ENCODE data around the gene ANKMY2. TPM values are rescaled to one million over a fixed set of nuclear protein-coding genes. Genes with fewer than 3 reads are reported as not detected.

ANKMY2 gene
- total RNA-seq, 1 donor from 2014 or later: 68.5 TPM

DNA sequence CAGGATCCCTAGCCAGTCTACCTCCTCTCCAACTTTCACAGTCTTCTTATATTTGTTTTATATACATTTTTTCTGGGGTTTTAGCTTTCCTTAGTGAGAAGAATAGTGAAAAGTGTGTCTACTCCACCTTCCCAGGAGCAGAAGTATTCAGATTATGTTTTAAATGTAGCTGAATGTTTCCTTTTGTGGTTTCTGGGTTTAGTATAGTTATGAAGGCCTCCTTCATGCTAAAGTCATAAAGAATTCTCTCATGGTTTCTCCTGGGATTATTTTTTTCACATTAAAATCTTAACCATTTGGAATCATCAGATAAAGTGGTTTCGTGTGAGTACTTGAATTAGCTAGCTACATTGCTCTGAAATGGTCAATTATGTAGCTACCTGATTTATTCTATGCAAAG is 50.9 kb downstream of the ANKMY2 start:
- Histone ChIP-seq H3K36me3 (no peaks in the 10 kb centered on the region), H3K9me3 (ENCODE audit: low read depth) (no peaks in the 10 kb centered on the region), H3K4me2 (no peak overlapping the region), H3K4me3 (no peak overlapping the region), H3K4me1 (peaks cover 34% of the 10 kb centered on the region), H3K27me3 (no peaks in the 10 kb centered on the region), H3K79me2 (ENCODE audit: low read depth) (no peaks in the 10 kb centered on the region), H3K27ac (no peak overlapping the region), H3K9ac (no peak overlapping the region), H3F3A (ENCODE audit: low read depth) (peaks cover 18% of the 10 kb centered on the region), H4K20me1 (ENCODE audit: low read depth) (no peaks in the 10 kb centered on the region), H2AFZ (replicated peaks) (no peak overlapping the region)
- H3K27me3 Mint-ChIP-seq (ENCODE audit: insufficient read depth, low read depth): no peaks in the 10 kb centered on the region
- TF ChIP-seq, protein P1, sequence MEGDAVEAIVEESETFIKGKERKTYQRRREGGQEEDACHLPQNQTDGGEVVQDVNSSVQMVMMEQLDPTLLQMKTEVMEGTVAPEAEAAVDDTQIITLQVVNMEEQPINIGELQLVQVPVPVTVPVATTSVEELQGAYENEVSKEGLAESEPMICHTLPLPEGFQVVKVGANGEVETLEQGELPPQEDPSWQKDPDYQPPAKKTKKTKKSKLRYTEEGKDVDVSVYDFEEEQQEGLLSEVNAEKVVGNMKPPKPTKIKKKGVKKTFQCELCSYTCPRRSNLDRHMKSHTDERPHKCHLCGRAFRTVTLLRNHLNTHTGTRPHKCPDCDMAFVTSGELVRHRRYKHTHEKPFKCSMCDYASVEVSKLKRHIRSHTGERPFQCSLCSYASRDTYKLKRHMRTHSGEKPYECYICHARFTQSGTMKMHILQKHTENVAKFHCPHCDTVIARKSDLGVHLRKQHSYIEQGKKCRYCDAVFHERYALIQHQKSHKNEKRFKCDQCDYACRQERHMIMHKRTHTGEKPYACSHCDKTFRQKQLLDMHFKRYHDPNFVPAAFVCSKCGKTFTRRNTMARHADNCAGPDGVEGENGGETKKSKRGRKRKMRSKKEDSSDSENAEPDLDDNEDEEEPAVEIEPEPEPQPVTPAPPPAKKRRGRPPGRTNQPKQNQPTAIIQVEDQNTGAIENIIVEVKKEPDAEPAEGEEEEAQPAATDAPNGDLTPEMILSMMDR (IDR thresholded peaks at IDR 0.05): no peak
- TF ChIP-seq EZH2phosphoT487 (IDR thresholded peaks at IDR 0.05): no peak
- TF ChIP-seq EZH2 (IDR thresholded peaks at IDR 0.05): no peak
- H3K9me3 Mint-ChIP-seq: no peaks in the 10 kb centered on the region
- H3K4me3 Mint-ChIP-seq: no peak overlapping the region
- H3K36me3 Mint-ChIP-seq: peaks cover 8% of the 10 kb centered on the region
- no peaks in the 10 kb centered on the region for H3K4me1 Mint-ChIP-seq
- H3K27ac Mint-ChIP-seq: no peak overlapping the region
- DNase-seq (ENCODE audit: low spot score): no peak

DNA sequence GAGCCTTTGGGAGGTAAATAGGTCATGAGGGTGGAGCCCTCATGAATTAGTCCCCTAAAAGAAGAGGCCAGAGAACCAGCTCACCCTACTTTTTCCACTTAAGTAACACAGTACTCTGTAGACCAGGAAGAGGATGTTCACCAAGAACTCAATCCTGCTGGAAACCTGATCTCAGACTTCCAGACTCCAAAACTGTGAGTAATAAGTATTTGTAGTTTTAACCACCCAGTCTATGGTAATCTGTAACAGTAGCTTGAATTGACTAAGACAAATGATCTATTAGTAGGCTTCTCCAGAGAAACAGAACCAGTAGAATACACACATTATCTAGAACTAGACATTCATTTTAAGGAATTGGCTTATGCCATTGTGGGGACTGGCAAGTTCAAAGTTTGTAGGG is 51.5 kb downstream of the ANKMY2 start:
- H3K4me3 ChIP-seq: no peak overlapping the region
- H3K4me3 Mint-ChIP-seq: no peak overlapping the region
- DNase-seq (ENCODE audit: low spot score): no peak
- no peak overlapping the region for H3K27ac Mint-ChIP-seq
- TF ChIP-seq, protein P1 (IDR thresholded peaks at IDR 0.05): no peak
- no peak for TF ChIP-seq EZH2phosphoT487 (IDR thresholded peaks at IDR 0.05)
- no peak for TF ChIP-seq EZH2 (IDR thresholded peaks at IDR 0.05)
- H3K36me3 ChIP-seq: no peaks in the 10 kb centered on the region
- no peaks in the 10 kb centered on the region for H3K9me3 ChIP-seq (ENCODE audit: low read depth)
- H3K27ac ChIP-seq: no peak overlapping the region
- H3K36me3 Mint-ChIP-seq: peaks cover 4% of the 10 kb centered on the region
- H2AFZ ChIP-seq (replicated peaks): no peak overlapping the region
- H3K9me3 Mint-ChIP-seq: no peaks in the 10 kb centered on the region
- H4K20me1 ChIP-seq (ENCODE audit: low read depth): no peaks in the 10 kb centered on the region
- H3K79me2 ChIP-seq (ENCODE audit: low read depth): no peaks in the 10 kb centered on the region
- peaks cover 34% of the 10 kb centered on the region for H3K4me1 ChIP-seq
- H3K4me1 Mint-ChIP-seq: no peaks in the 10 kb centered on the region
- H3K4me2 ChIP-seq: no peak overlapping the region
- no peaks in the 10 kb centered on the region for H3K27me3 Mint-ChIP-seq (ENCODE audit: insufficient read depth, low read depth)
- H3F3A ChIP-seq (ENCODE audit: low read depth): peaks cover 18% of the 10 kb centered on the region
- H3K27me3 ChIP-seq: no peaks in the 10 kb centered on the region
- no peak overlapping the region for H3K9ac ChIP-seq

DNA sequence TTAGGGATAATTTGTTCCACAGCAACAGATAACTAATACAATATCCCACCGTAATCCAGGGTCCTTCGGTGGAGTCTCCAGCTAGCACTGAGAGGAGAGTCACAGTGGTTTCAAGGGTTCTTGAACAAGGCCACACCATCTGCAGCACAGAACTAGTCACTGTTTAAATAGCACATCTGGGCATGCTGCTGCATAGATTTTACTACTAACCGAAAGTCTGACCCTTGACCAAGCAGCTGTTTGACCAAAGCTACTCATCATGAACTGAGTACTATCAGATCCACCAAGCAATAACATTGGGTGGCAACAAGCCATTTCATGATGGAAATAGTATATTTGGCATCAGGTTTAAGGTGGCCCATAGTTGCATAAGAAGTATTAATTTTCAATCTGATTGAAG is 53.2 kb downstream of the ANKMY2 start:
- no peaks in the 10 kb centered on the region for H3K36me3 ChIP-seq
- peaks cover 3% of the 10 kb centered on the region for H3K4me1 Mint-ChIP-seq
- H3K4me2 ChIP-seq: no peak overlapping the region
- no peaks in the 10 kb centered on the region for H3K27me3 Mint-ChIP-seq (ENCODE audit: insufficient read depth, low read depth)
- no peak overlapping the region for H3K27ac Mint-ChIP-seq
- H3K4me3 Mint-ChIP-seq: no peak overlapping the region
- H3K9ac ChIP-seq: no peak overlapping the region
- H3K27ac ChIP-seq: no peak overlapping the region
- no peaks in the 10 kb centered on the region for H3K9me3 ChIP-seq (ENCODE audit: low read depth)
- H3K4me3 ChIP-seq: no peak overlapping the region
- H3F3A ChIP-seq (ENCODE audit: low read depth): peaks cover 16% of the 10 kb centered on the region
- no peaks in the 10 kb centered on the region for H3K27me3 ChIP-seq
- no peaks in the 10 kb centered on the region for H3K79me2 ChIP-seq (ENCODE audit: low read depth)
- no peaks in the 10 kb centered on the region for H3K9me3 Mint-ChIP-seq
- no peaks in the 10 kb centered on the region for H4K20me1 ChIP-seq (ENCODE audit: low read depth)
- no peak overlapping the region for H2AFZ ChIP-seq (replicated peaks)
- peaks cover 27% of the 10 kb centered on the region for H3K4me1 ChIP-seq
- H3K36me3 Mint-ChIP-seq: no peaks in the 10 kb centered on the region
- TF ChIP-seq EZH2phosphoT487 (IDR thresholded peaks at IDR 0.05): no peak
- TF ChIP-seq EZH2 (IDR thresholded peaks at IDR 0.05): no peak
- TF ChIP-seq, protein P1 (IDR thresholded peaks at IDR 0.05): no peak
- no peak for DNase-seq (ENCODE audit: low spot score)
